GM21381 (cell line): ENCODE measurements around the gene OR8J1.
"Not testable (repeated sequence)": the region's sequence is repeated elsewhere in the genome, so short reads cannot be mapped to it uniquely, and the experiment has no call there.

ENCODE experiments used
- ATAC-seq: cut with Tn5 transposase; IDR thresholded peaks from one replicate; pipeline ENCODE4 v1.9.1; 2021; ENCODE audit warnings: mild to moderate bottlenecking, moderate library complexity; ENCODE audit not compliant: unreplicated experiment

OR8J1 gene

GRCh38 chr11:56353991-56354390 lies at the start of gene OR8J1:
Gene OR8J1, plus strand, starts transcription at chr11:56354291. Its CDS starts 5,956 bp downstream, at chr11:56360247.
- no peak for ATAC-seq

- no peak for ATAC-seq
These were observed 46.3 kb upstream of the OR8J1 start for GRCh38 chr11:56307836-56308235.

- no peak for ATAC-seq
These were observed 39.2 kb upstream of the OR8J1 start, which contains the start of gene OR8K3 for GRCh38 chr11:56314844-56315243. Gene OR8K3, plus strand, starts transcription at chr11:56315144. Its CDS starts 3,163 bp downstream, at chr11:56318307.

GRCh38 chr11:56331861-56332491 lies 22.1 kb upstream of the OR8J1 start:
- ATAC-seq = no peak

GRCh38 chr11:56333156-56333555 lies 20.9 kb upstream of the OR8J1 start:
- no peak for ATAC-seq

- ATAC-seq = no peak
These were observed 13.8 kb upstream of the OR8J1 start for GRCh38 chr11:56340289-56340688.

- ATAC-seq = no peak
These were observed 8.4 kb upstream of the OR8J1 start, which contains the start of gene OR8K1 for GRCh38 chr11:56345739-56346138. Gene OR8K1, plus strand, starts transcription at chr11:56346039. Its CDS starts 0 bp downstream, at chr11:56346039.

GRCh38 chr11:56375324-56375723 lies 21.2 kb downstream of the OR8J1 start, which contains the start of gene OR8U1:
Gene OR8U1, plus strand, starts transcription at chr11:56375624. Its CDS starts 0 bp downstream, at chr11:56375624.
- no peak for ATAC-seq

- no peak for ATAC-seq
These were observed 26.0 kb downstream of the OR8J1 start for GRCh38 chr11:56380120-56380519.

- ATAC-seq = no peak
These were observed 40.3 kb downstream of the OR8J1 start for GRCh38 chr11:56394381-56394780.

- no peak for ATAC-seq
These were observed 42.0 kb downstream of the OR8J1 start for GRCh38 chr11:56396047-56396446.

GRCh38 chr11:56401858-56402461 lies 47.9 kb downstream of the OR8J1 start:
- ATAC-seq = not testable (repeated sequence)

- no peak for ATAC-seq
These were observed 50.3 kb downstream of the OR8J1 start for GRCh38 chr11:56404393-56404792.

- ATAC-seq = no peak
These were observed 56.7 kb downstream of the OR8J1 start for GRCh38 chr11:56410801-56411200.
